A549 treated with GW870086 at 1 μM for 4 hours (cell line): ENCODE measurements around the gene REEP5. TPM values are rescaled to one million over a fixed set of nuclear protein-coding genes. Genes with fewer than 3 reads are reported as not detected.

ENCODE experiments used
- total RNA-seq: library from RNA; stranded (reverse); fragments of 200-300 nt; extraction: Qiagen RNA extraction; gene quantifications from 5 replicates; pipeline ENCODE4 v1.2.3, GENCODE V29; 2022; ENCODE audit warnings: low read depth

Gene REEP5
- total RNA-seq = 132 to 169 TPM (median 146 TPM) in 5 replicates

DNA sequence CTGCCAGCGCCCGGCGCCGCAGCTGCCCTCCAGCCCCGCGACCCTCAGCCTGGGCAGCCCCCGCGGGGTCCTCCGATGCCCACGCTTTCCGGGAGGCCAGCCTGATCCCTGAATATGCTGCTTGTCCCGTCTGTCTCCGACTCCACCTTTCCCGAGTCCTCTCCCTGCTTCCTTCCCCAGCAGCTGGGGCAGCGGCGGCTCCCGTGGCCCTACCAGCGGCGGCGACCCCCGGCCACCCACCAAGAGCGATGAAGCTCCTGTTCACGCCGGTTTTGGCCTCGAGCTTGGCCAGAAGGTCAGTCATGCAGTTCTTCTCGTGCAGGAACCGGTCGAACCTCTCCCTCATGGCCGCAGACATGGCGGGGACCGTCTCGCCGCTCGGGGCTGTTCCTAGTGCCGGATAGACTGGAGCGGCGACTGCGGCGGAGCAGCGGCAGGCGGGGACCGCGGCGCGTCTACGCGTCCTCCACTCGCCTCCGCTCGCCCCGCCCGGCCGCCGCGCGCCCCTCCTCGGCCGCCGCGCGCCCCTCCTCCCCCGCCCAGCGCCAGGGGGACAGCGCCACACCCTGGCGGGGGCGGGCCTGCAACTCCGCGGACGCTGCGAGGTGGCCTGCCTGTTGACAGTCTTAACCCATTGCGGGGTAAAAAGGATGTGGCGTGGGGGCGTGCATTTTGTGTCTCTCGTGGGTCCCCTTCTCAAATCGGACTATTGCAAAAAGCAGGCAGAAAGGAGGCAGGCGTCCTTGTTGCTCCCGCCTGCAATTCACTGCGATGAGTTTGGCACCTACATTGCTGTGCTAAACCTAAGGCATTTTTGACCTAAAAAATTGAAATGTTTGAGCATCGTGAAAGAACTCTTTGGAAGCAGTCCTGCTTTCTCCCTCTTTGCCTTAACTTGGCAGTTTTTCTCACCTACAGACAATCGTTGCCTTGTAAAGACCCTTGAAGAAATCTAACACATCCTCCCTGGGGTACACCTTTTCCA is at the start of gene REEP5:
Gene REEP5, minus strand, starts transcription at position 395 of the 985 bp plus-strand sequence. Its CDS starts 37 bp downstream, at position 358.

DNA sequence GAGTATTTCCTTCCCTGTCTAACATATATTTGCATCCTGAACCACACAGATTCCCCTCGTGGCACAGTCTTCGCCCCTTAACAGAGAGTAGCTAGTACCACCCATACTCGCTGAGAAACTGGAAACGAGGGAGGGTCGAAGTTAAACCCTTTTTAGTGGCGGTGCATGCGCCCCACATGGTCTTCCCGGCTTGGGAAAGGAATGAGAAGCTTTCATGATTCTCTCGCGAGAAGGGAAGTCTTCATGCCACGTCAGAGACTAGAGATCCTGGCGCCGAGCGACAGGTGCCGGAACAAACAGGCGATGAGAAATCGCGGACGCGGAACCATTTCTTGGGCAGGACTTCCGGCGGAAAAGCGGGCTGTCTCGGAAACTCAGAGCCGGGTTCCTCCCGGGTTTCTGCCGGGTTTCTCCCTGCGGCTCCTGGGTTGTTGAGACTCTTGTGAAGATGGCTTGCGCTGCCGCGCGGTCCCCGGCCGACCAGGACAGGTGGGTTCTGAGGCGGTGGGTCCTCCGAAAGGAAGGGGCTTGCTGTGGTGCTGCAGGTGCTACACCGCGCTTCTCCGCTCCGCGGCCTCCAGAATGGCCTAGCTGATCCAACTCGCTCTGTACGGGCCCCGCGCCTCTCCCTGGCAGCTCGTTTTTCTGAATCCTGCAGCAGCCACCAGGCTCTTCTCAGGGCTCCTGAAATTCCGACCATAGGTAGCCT is 60.9 kb downstream of the REEP5 start, which contains the start of gene SRP19:
Gene SRP19, plus strand, starts transcription at position 359 of the 709 bp plus-strand sequence. Its CDS starts 90 bp downstream, at position 449.

Other genes starting within 250 kb of the REEP5 start
- 5.9 to 13.0 TPM (median 10.4 TPM) in 5 replicates for gene APC, start 184.3 kb downstream of the REEP5 start, total RNA-seq
- 75.6 to 84.9 TPM (median 83.7 TPM) in 5 replicates for gene SRP19, start 60.9 kb downstream of the REEP5 start, total RNA-seq
- gene DCP2, start 54.6 kb upstream of the REEP5 start, total RNA-seq = 8.4 to 13.5 TPM (median 12.5 TPM) in 5 replicates